Medulla oblongata (tissue), 1 donor: ENCODE measurements around the gene CCSER2.
"Not testable (repeated sequence)": the region's sequence is repeated elsewhere in the genome, so short reads cannot be mapped to it uniquely, and the experiment has no call there.

Source experiments
- DNase-seq: peaks from one replicate; pipeline ENCODE4 v3.0.0-alpha.2; 2015; ENCODE audit errors: extremely low spot score

The CCSER2 gene

DNA sequence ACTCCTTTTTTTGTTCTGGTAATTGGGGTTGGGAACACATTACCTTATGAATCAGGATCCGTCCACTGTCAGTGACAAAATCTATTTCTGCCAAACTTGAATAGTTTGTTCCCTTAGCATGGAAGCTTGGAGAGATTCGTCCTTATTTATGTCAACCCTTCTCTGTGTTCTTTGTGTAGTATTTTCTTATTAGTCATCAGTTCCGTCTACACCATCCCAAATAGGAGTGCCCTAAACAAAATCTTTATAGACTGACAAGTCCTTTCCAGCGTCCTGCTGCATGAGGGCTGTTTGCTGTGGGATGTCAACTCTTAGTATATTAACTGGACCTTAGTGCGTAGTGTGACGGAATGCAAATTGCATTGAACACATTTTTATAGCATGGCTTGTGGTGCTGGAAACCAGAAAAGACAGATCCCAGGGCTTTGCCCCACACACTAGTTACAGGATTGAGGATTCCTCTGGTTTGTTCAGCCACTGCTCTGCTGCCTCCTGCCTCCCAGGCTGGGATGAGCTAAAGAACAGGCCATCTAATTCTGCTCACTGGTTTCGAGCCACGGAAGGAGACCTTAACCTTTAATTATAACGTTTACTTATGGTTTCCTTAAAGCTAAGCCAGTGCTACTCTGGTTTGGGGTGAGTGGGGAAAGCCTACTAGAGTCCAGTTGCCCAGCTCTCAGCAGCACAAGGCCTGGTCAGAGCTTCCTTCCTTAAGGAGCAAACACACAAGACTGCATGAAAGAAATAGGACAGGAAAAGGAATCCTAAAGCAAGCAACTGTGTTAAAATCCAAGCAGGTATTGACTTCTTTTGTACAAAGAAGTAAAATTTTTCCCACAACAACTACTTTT is 194.4 kb downstream of the CCSER2 start:
- DNase-seq, result no peak

DNA sequence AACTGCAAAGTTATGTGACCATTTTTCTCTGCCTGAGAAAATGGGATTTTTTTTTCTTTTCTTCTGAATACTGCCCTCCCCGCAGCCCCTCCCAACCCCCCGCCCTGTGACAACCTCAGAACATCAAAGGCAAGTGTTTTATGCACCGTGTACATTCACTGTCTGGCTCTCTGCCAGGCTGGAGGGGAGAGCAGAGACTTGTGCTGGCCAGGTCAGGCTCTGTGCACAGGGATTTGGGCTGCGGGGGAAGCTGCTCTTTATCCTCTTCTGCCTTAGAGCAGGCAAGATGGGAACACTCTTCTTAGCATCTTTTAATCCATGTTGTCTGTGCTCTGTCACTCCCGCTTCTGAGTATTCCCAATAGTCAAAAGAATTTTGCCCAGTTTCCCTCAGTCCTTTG is 195.1 kb downstream of the CCSER2 start:
- DNase-seq, result no peak

DNA sequence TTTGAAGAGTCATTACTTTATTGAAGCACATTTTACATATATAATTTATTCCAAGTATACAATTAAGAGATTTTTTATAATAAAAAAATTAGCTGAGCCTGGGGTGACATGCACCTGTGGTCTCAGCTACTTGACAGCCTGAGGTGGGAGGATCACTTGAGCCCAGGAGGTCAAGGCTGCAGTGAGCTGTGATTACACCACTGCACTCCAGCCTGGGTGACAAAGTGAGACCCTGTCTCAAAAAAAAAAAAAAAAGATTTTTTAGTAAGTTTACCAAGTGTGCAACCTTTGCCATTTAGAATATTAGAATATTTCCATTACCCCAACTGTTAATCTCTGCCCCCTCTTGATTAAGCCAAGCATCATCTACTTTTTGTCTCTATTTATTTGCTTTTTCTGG is 196.0 kb downstream of the CCSER2 start:
- no peak for DNase-seq

DNA sequence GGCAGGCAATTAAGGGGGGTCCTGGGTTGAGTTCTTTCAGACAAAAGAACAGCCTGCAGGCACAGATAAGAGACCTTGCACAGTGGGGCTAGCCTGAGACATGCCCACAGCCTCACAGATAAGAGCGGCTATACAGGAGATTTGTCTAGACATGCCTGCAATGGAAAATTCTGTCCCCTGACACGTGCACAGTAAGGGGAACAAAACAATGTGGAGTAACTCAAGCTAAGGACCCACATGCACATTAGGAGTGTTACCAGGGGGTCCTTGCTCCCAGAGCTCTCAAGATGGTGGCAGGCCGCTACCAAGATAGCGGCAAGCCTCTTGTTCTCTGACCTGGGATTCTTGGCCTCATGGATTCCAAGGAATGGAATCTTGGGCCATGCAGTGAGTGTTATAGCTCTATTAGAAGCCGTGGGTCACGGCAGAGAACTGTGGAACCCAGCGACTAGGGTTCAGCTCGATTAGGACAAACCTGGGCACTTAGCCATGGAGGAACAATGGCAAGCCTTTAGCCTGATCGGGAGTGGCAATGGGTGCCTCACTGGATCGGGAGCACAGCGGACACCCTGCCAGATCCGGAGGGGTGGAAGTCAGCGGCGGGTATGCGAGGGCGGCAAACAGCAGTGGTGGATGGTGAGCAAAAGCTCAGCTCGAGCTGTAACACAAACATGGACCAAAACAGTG is 196.9 kb downstream of the CCSER2 start:
- DNase-seq, result no peak

DNA sequence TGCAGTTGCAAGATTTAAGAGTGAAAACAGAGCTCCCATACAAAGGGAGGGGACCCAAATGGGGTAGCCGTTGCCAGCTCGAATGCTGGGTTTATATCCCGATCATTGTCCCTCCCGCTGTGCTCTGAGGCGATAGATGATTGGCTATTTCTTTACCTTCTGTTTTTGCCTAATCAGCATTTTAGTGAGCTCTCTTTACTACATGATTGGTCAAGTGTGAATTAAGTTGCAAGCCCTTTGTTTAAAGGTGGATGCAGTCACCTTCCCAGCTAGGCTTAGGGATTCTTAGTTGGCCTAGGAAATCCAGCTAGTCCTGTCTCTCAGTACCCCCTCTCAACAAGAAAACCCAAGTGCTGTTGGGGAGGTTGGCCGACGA is 197.4 kb downstream of the CCSER2 start:
- DNase-seq, result not testable (repeated sequence)

DNA sequence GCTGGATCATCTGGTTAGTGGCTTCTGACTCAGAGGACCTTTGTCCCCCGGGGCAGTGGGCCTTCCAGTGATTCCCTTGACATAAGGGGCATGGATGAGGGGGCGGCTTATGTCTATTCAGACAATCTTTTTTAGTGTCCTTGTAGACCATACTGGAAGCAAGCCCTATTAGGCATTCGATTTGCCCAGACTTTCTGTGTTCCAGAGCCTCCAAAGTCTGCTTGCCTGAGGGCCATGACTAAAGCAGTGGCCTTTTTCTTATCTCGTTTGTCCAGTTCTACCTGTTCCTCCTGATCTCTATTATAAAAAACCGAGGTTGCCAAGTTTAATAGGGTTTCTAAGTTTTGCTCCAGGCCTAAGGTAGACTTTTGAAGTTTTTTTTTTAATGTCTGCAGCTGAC is 199.0 kb downstream of the CCSER2 start:
- not testable (repeated sequence) for DNase-seq

DNA sequence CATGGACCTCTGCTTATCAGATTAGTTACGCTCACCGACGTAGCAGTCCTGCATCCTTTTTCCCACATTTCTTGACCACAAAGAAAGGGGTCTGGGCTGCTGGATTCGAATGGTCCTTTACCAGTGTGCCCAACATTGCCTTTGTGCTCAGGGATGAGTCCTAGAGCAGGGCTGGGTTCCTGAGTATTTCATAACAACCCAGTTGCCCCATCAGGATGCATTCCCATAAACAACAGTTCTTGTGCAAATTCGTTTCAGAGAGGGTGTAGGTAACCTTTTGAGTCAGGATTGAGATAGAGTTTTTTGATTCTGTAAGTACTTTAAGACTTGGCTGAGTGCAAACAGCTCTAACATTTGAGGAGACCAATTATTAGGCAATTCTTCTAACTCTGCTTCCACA is 200.1 kb downstream of the CCSER2 start:
- not testable (repeated sequence) for DNase-seq

DNA sequence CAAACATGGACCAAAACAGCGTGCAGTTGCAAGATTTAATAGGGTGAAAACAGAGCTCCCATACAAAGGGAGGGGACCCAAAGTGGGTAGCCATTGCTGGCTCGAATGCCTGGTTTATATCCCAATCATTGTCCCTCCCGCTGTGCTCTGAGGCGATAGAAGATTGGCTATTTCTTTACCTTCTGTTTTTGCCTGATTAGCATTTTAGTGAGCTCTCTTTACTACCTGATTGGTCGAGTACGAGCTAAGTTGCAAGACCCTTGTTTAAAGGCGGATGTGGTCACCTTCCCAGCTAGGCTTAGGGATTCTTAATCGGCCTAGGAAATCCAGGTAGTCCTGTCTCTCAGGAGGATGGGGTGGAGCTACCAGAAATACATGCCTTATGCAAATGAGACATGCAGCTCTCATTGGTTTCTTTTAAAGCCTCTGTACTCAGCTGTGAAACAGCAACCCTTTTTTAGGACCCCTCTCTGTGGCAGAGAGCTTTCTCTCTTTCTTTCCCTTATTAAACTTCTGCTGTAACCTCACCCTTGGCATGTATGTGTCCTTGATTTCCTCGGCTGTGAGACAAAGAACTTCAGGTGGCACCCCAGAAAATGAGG is 202.4 kb downstream of the CCSER2 start:
- no peak for DNase-seq

DNA sequence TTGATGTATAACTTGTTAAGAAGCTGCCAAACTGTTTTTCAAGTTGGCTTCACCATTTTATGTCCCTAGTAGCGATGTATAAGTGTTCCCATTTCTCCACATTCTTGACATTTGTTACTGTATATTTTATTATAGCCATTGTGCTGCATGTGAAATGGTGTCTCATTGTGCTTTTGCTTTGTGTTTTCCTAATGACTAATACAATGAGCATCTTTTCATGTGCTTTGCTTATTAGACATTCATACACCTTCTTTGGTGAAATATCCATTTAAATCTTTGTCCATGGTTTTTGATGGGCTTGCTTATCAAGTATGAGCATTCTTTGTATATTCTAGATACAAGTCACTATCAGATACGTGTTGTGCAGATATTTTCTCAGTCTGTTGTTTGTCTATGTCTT is 203.0 kb downstream of the CCSER2 start:
- no peak for DNase-seq

DNA sequence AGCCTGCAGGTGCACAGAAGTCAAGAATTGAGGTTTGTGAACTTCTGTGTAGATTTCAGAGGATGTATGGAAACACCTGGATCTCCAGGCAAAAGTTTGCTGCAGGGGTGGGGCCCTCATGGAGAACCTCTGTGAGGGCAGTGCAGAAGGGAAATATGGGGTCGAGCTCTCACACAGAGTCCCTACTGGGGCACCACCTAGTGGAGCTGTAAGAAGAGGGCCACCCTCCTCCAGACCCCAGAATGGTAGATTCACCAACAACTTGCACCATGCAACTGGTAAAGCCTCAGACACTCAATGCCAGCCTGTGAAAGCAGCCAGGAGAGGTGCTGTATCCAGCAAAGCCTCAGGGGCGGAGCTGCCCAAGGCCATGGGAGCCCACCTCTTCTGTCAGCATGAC is 205.8 kb downstream of the CCSER2 start:
- no peak for DNase-seq

DNA sequence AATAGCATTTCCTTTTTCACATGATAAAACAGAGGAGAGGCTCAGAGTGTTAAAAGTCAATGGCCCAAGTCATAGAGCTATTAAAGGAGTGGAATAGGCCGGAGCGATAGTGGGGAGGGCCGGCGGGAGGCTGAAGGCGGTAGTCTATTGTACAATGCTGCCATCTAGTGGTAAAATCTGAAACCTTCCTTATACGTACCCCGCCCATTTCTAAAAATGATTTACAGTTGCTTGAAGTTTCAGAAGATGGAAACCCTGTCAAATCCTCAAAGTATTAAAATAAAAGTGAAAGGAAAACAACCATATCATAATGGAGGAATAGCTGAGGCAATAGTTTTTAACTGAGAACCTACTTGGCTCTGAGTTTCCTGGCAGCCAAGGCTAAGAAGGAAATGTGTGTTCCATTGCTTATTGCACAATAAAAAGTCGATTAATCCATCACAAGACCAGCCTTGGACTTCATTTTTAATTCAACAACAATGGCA is 209.1 kb downstream of the CCSER2 start:
- DNase-seq, result peak; percentile 81

DNA sequence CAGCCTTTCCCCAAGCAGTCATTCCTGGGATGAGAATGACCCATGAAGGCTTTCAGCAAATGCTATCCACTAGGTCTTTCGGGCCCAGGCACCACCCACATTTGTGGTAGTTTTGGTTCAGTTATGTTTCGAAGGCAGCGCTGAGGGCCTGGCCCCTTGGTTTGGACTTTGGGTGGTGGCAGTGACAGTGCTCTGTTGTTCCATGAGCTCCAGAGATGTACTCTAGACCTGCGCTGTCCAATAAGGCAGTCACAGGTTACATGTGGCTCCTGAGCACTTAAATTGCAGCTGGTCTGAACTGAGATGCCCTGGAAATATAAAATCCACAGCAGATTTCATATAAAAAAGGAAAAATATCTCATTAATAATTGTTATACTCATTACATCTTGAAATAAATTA is 209.6 kb downstream of the CCSER2 start:
- DNase-seq, result no peak

DNA sequence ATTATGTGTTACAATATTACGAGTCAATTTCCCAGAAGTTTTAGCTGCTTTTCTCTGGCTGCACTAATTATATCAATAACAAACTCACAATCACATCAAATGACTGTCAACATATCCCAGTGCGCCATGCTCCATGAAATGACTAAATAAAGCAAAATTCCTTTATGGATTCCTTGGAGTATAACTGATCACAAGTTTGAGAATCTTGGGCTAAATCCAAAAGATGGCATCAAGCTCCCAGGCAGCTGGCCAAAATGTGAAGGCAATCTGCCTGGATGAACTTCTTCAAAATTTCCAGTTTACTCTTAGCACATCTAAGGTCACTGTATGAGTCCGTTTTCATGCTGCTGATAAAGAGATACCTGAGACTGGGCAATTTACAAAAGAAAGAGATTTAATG is 210.8 kb downstream of the CCSER2 start:
- no peak for DNase-seq

DNA sequence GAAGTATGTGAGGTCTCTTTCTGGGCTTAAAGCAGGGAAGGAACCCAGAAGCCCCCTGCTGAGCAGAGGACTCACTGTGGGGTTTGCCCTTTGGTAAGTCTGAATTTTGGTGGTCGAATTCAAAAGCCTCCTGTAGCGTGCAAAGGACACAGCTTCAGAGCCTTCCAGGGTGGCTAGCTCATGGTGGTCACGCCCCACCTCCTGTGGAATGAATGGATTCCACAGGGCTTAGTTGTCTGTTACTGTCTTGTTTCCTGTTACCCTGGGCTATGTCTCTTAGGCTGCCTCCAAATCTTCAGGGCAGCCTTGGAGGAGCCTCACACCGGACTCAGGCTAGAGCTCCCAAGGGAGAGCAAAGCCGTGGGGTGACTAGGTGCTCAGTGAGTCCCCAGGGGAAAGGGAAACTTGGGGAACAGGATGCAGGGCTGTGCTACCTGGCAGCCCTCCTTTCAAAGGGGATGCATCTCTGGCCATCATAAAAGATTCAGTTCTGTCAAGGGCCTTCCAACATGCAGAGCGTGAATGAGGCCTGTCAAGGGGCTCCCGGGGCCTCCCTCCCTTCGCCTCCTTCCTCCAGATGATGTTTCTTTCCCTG is 211.7 kb downstream of the CCSER2 start:
- no peak for DNase-seq

DNA sequence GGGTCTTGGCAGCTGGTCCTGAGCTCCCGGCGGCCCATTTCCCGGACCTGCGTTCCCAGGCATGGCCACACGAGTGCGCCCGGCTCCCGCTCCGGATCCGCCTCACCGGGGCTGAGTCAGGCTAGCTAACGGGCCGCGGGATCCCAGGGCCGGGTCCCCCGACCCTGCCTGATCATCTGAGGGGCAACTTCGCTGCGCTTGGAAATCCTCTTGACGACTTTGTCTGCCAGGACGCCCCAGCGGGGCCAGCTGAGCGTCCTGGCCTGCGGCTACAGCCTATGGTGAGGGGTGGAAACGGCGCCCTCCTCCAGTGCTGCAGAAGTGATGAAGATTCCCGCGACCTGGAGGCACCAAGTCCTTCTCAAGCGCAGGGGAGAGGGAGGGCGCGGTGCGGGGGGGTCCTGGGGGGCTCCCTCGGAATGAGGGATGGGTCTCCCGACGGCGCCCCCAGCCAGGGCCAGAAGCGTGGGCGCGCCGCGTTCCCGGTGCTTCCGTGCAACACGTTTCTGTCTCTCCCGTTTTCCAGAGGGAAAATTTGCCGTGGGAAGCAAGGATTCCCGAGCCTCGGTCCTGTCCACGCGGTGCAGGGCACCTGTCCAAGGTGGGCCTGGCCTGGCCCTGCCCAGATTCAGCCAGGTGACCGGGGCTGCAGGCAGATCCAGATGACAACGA is 212.4 kb downstream of the CCSER2 start:
- DNase-seq, result peak; percentile 49

DNA sequence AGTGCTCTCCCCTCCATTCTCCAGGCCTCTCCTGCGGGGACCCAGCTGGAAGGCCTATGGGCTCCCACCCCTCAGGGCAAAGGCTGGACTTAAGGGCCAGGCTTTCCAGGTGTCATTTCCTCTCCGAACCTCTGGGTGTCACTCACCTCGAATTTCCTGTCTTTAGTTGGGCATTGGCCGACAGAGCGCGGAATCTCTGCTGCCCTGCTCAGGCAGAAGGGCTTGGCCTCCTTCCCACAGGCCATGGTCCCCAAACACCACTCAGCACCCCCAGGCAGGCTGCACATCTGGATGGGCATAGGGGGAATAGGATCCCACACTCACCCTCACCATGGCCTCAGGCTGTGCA is 212.9 kb downstream of the CCSER2 start:
- no peak for DNase-seq

DNA sequence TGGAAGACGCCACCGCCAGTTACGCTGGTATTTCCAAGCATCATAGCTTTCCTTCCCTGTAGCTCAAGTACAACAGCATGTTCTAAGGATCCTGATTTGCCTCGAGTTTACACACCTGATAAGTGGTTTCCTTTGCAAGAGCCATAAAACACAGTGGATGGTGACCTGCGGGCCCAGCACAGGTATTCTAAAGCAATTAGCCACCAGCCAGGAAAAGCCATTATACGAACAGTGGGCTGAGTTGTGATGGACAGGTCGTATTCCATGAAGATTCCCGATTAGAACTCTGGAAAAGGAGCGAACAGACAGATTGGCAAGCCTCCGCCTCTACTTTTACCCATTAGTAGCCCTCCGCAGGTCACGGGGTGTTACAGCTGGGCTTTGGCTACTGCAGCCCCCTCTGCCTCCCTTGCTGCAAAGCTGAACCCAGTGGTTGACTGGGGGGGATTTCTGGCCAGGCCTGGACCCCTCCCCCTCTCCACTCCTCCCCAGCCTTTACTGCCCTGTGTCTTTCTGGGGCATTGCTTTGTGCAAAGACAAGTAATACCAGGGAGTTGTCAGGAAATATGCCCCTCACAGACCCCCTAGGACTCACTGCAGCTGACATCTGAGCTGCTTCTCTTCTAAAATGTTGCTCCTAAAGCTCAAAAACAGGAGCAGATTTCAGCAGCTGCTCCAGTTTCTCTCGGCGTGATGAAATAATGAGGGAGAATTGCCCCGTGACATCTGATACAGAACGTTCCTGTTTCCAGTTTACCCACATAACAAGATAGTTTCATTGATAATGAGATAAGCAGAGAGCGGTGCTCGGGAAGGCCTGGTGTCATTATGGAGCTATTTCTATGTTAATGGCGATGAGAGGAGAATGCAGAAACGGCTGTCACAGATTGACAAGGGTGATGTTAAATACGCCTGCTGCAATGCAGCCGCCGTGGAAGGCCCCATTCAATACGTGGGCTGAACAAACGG is 214.4 kb downstream of the CCSER2 start:
- DNase-seq, result no peak

DNA sequence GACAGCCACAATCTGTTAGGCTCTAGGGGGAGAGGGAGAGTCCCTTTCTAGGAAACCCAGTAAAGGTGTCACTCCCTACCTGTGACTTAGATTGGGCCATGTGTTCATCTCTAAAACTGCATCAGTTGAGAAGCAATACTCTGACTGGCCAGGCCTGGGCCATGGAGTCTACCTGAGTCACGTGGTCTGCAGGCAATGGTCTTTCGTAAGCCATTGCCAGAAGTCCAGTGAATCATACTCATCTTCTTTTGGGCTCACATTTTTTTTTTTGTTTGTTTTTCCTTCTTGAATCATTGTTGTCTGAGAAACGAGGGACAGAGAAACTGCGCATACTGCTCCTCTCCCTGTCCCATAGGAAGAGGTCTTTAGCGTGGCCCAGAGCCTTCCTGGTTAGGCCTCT is 215.6 kb downstream of the CCSER2 start:
- no peak for DNase-seq

DNA sequence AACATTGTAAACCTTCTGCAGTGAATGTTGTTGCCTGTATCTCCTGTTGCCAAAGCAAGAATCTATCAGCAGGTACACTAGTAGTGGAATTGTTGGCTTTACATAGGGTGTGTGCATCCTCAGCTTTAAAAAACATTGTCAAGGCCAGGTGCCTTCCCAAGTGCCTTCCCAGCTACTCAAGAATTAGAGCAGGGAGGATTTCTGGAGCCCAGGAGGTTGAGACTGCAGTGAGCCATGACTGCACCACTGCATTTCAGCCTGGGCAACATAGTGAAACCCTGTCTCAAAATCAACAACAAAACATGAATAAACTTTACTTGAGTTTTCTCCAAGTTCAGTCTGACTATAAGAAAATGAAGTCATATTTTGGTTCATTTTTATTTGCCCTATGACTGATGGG is 217.3 kb downstream of the CCSER2 start:
- DNase-seq, result no peak

DNA sequence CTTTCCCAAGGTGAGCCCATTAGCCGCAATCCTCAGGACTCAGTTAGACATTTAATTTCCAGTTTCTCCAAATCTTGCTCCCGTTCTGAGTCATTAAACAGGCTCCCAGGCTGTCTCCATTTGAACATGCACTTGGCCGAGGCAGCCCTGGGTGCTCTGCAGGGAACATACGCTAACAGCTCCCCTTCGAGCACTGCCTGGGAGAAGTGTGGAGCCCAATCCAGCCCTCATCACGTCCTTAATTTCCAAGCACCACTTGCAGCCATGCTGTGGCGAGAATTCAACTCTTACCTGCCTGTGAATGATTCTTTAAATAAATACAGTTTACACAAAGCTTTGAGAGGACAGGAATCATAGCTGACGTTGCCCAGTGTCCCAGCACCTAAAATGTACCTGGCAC is 218.2 kb downstream of the CCSER2 start:
- no peak for DNase-seq

DNA sequence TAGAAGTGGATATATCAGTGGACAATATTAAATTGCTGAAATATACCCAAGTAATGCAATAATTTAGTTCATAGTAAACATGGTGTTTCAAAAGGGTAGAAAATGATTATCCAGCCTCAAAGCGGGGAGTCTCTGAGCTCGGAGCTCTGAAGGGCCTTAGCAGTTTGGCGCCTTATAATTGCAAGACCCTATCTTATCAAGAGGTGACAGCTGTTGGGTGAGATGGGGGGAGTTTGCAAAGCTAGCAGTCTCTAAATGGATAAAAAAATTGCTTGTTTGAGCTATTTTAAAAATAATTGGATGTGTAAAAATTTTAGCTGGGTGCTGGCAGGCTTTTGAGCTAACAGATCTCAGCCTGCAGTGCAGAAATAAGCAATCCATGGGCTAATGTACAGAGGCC is 219.2 kb downstream of the CCSER2 start:
- no peak for DNase-seq
